ENCODE measurements around the gene AIP.
A peak's percentile ranks its signal among the peaks of the same experiment; 100 is the strongest.
"Not testable (repeated sequence)": the region's sequence is repeated elsewhere in the genome, so short reads cannot be mapped to it uniquely, and the experiment has no call there.

AIP gene

DNA sequence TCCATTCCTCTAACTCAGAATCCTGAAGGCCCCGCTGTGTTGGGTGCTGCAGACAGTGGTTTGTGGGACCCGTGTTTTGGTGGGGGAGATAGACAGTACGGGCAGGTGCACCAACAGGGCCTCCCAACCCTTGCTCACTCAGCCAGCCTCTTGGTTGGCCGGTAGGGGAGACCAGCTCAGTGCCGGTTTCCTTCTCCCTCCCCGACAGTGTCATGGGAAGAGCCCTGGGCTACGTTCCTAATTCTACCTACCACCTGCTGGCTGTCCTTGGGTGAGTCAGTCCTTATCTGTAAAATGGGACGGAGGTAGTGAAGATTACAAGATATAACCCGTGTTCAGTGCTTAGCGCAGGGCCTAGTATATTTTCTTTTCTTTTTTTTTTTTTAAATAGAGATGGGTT is 19.6 kb upstream of the AIP start:
- Histone ChIP-seq H3K4me1 (ENCODE audit: control insufficient read depth in 1 of 2, insufficient read depth in 2 of 2, low read length in 2 of 2) (peaks cover 23 to 24% of the 10 kb centered on the region in 2 donors), H3K27me3 (ENCODE audit: control insufficient read depth in 1 of 2, insufficient read depth in 2 of 2, low read length in 2 of 2) (no peaks in the 10 kb centered on the region), H3K36me3 (ENCODE audit: control insufficient read depth in 1 of 2, insufficient read depth in 2 of 2, low read length in 2 of 2) (peaks cover 0 to 3% of the 10 kb centered on the region in 2 donors), H3K9me3 (ENCODE audit: control insufficient read depth in 1 of 2, low read length in 2 of 2) (no peaks in the 10 kb centered on the region), H3K27ac (ENCODE audit: low read depth, low read length) (no peak overlapping the region), H3K9ac (ENCODE audit: low read depth in 1 of 2, low read length in 2 of 2) (no peak overlapping the region), H3K4me3 (ENCODE audit: low read depth in 1 of 2, low read length in 2 of 2) (no peak overlapping the region)

GRCh38 chr11:67463680-67464410 is 19.0 kb upstream of the AIP start:
- peak overlapping the region; percentile 80 to 96 for H3K9ac ChIP-seq (ENCODE audit: low read depth in 1 of 2, low read length in 2 of 2)
- peak overlapping the region; percentile 89 for H3K27ac ChIP-seq (ENCODE audit: low read depth, low read length)
- H3K9me3 ChIP-seq (ENCODE audit: control insufficient read depth in 1 of 2, low read length in 2 of 2): no peaks in the 10 kb centered on the region
- peak overlapping the region; percentile 63 to 66 for H3K4me3 ChIP-seq (ENCODE audit: low read depth in 1 of 2, low read length in 2 of 2)
- H3K4me1 ChIP-seq (ENCODE audit: control insufficient read depth in 1 of 2, insufficient read depth in 2 of 2, low read length in 2 of 2): peaks cover 26 to 27% of the 10 kb centered on the region in 2 donors
- H3K27me3 ChIP-seq (ENCODE audit: control insufficient read depth in 1 of 2, insufficient read depth in 2 of 2, low read length in 2 of 2): no peaks in the 10 kb centered on the region
- H3K36me3 ChIP-seq (ENCODE audit: control insufficient read depth in 1 of 2, insufficient read depth in 2 of 2, low read length in 2 of 2): peaks cover 0 to 3% of the 10 kb centered on the region in 2 donors

DNA sequence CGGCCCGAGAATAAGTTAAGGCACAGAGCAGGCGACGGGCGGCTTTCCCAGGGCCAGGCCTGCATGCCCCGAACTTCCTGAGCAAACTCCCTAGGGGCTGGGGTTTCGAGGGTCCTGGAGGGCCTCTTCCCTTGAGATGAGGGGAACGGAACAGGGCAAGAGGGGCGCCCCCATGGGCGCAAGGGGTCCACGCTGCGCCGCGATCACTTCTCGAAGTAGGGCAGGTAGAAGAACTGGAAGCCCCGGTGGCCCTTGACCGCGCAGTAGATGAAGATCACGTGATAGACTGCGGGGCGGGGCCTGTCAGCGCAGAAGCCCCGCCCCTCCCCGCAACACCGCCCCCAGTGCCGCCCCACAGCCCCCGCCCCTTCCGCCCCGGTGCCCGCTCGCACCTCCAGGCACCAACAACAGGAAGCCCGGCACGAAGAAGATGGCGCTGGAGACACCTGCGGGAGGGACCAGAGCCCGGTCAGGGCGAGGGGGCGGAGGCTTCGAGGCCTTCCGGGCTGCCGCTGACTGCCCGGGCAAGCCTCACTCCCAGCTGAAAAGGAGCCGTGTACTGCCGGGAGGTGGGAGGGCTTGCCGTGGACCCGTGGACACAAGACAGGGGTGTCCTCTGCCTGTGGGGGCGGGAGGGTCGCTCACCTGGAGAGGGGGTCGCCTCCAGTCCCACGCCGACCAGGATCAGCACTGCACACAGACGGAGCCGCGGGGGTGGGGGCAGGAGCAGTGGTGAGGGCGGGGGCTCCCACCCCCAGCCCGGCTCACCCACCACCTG is 18.2 kb upstream of the AIP start:
- Histone ChIP-seq H3K9ac (ENCODE audit: low read depth in 1 of 2, low read length in 2 of 2) (peak overlapping the region; percentile 80 to 96), H3K4me1 (ENCODE audit: control insufficient read depth in 1 of 2, insufficient read depth in 2 of 2, low read length in 2 of 2) (peaks cover 26 to 29% of the 10 kb centered on the region in 2 donors)

DNA sequence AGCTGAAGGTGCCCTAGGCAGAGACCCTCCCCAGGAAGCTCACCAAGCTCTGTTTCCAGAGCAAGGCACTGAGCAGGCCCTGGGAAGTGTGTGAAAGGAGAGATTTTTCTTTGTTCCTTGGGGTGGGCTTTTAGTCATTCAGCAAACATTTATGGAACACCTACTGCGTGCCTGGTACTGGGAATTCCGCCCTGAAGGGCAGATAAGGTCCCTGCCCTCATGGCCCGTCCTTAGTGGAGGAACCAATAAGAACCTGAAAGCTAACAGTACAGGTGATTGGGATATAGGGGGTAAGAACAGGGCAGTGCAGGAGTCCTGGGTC is 17.7 kb upstream of the AIP start:
- H3K4me3 ChIP-seq (ENCODE audit: low read depth in 1 of 2, low read length in 2 of 2): peak overlapping the region; percentile 69 to 88
- H3K9ac ChIP-seq (ENCODE audit: low read depth in 1 of 2, low read length in 2 of 2): peak overlapping the region; percentile 65 to 96
- H3K36me3 ChIP-seq (ENCODE audit: control insufficient read depth in 1 of 2, insufficient read depth in 2 of 2, low read length in 2 of 2): peaks cover 0 to 3% of the 10 kb centered on the region in 2 donors
- no peaks in the 10 kb centered on the region for H3K9me3 ChIP-seq (ENCODE audit: control insufficient read depth in 1 of 2, low read length in 2 of 2)
- peak overlapping the region; percentile 95 for H3K27ac ChIP-seq (ENCODE audit: low read depth, low read length)
- no peaks in the 10 kb centered on the region for H3K27me3 ChIP-seq (ENCODE audit: control insufficient read depth in 1 of 2, insufficient read depth in 2 of 2, low read length in 2 of 2)
- peaks cover 26 to 30% of the 10 kb centered on the region in 2 donors for H3K4me1 ChIP-seq (ENCODE audit: control insufficient read depth in 1 of 2, insufficient read depth in 2 of 2, low read length in 2 of 2)

More for the DNA sequence above, 18.2 kb upstream of the AIP start:
- peak overlapping the region; percentile 69 to 88 for H3K4me3 ChIP-seq (ENCODE audit: low read depth in 1 of 2, low read length in 2 of 2)
- no peaks in the 10 kb centered on the region for H3K9me3 ChIP-seq (ENCODE audit: control insufficient read depth in 1 of 2, low read length in 2 of 2)
- H3K27ac ChIP-seq (ENCODE audit: low read depth, low read length): peak overlapping the region; percentile 95
- no peaks in the 10 kb centered on the region for H3K27me3 ChIP-seq (ENCODE audit: control insufficient read depth in 1 of 2, insufficient read depth in 2 of 2, low read length in 2 of 2)
- peaks cover 0 to 3% of the 10 kb centered on the region in 2 donors for H3K36me3 ChIP-seq (ENCODE audit: control insufficient read depth in 1 of 2, insufficient read depth in 2 of 2, low read length in 2 of 2)

DNA sequence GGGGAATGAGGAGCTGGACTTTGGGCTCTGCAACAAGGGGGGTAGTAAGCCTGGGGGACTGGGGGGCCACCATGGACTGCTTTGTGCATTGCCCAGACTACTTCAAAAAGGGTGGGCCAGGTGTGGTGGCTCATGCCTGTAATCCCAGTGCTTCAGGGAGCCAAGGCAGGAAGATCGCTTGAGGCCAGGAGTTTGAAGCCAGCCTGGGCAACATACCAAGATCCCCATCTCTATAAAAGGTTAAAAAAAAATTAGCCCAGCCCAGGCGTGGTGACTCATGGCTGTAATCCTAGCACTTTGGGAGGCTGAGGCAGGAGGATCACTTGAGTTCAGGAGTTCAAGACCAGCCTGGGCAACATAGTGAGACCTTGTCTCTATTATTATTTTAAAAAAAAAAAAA is 17.3 kb upstream of the AIP start:
- peak overlapping the region; percentile 69 to 88 for H3K4me3 ChIP-seq (ENCODE audit: low read depth in 1 of 2, low read length in 2 of 2)
- H3K27me3 ChIP-seq (ENCODE audit: control insufficient read depth in 1 of 2, insufficient read depth in 2 of 2, low read length in 2 of 2); H3K9me3 ChIP-seq (ENCODE audit: control insufficient read depth in 1 of 2, low read length in 2 of 2); H3K27ac ChIP-seq (ENCODE audit: low read depth, low read length); H3K36me3 ChIP-seq (ENCODE audit: control insufficient read depth in 1 of 2, insufficient read depth in 2 of 2, low read length in 2 of 2): not testable (repeated sequence)
- peak overlapping the region; percentile 65 to 96 for H3K9ac ChIP-seq (ENCODE audit: low read depth in 1 of 2, low read length in 2 of 2)
- H3K4me1 ChIP-seq (ENCODE audit: control insufficient read depth in 1 of 2, insufficient read depth in 2 of 2, low read length in 2 of 2): peaks cover 26 to 30% of the 10 kb centered on the region in 2 donors

DNA sequence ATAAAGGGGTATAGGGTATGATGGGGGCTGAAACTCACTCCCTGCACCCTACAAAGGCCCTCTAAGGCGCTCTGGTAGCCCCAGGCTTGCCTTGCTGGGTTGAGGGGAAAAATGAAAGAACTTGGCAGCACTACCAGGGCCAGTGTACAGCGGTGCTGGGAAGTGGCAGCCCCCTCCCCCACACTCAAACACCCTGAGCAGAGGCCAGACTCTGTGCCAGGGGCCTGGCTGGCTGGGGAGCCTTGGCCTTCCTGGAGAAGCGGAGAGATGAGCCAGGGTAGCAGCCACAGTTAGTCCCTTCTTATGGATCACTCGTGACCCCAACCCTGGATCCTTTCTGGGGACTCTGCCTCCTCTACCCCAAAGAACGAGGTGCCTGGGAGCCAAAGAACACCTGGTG is 16.5 kb upstream of the AIP start:
- H3K9me3 ChIP-seq (ENCODE audit: control insufficient read depth in 1 of 2, low read length in 2 of 2): no peaks in the 10 kb centered on the region
- H3K4me3 ChIP-seq (ENCODE audit: low read depth in 1 of 2, low read length in 2 of 2): no peak overlapping the region
- no peak overlapping the region for H3K27ac ChIP-seq (ENCODE audit: low read depth, low read length)
- peaks cover 26 to 30% of the 10 kb centered on the region in 2 donors for H3K4me1 ChIP-seq (ENCODE audit: control insufficient read depth in 1 of 2, insufficient read depth in 2 of 2, low read length in 2 of 2)
- H3K9ac ChIP-seq (ENCODE audit: low read depth in 1 of 2, low read length in 2 of 2): peak overlapping the region in 1 of 2 donors; percentile 78
- peaks cover 0 to 3% of the 10 kb centered on the region in 2 donors for H3K36me3 ChIP-seq (ENCODE audit: control insufficient read depth in 1 of 2, insufficient read depth in 2 of 2, low read length in 2 of 2)
- H3K27me3 ChIP-seq (ENCODE audit: control insufficient read depth in 1 of 2, insufficient read depth in 2 of 2, low read length in 2 of 2): no peaks in the 10 kb centered on the region

DNA sequence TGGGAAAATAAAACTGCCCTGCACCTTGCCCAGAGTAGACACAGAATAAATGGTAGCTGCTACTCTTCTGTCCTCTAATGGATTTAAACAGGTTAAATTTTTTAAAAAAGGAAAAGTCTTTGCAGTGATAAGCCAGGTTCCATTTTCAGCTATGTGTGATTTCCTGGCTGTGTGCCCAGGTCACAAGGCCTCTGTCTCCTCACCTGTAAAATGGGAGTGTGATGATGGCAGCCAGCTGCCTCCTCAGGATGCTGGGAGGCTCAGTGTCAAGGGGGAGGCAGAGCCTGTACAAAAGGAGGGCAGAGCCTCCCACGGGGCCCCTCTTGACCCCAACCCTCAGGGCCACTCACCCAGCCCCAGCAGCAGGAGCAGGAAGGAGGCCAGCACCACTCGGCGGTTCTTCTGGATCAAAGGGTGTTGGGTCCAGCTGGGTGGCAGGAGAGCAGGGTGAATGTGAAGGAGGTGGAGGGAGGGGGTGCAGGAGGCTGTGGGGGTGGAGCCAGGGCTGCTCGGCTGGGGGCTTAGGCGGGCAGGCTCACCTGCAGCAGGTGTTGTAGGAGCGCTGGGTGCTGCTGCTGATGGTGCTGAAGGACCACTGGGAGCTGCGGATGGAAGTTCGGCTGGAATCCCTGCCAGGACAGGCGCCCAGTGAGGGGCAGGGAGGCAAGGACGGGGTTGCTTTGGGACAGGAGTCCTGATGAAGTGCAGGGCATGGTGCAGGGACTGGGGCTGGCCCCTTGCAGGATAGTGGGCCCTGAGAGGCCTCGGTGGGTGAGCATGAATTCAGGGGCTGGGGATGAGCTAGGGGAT is 15.7 kb upstream of the AIP start:
- no peaks in the 10 kb centered on the region for H3K9me3 ChIP-seq (ENCODE audit: control insufficient read depth in 1 of 2, low read length in 2 of 2)
- no peak overlapping the region for H3K27ac ChIP-seq (ENCODE audit: low read depth, low read length)
- H3K4me3 ChIP-seq (ENCODE audit: low read depth in 1 of 2, low read length in 2 of 2): peak overlapping the region in 1 of 2 donors; percentile 79
- H3K9ac ChIP-seq (ENCODE audit: low read depth in 1 of 2, low read length in 2 of 2): peak overlapping the region; percentile 78 to 80
- H3K36me3 ChIP-seq (ENCODE audit: control insufficient read depth in 1 of 2, insufficient read depth in 2 of 2, low read length in 2 of 2): peaks cover 0 to 3% of the 10 kb centered on the region in 2 donors
- no peaks in the 10 kb centered on the region for H3K27me3 ChIP-seq (ENCODE audit: control insufficient read depth in 1 of 2, insufficient read depth in 2 of 2, low read length in 2 of 2)
- H3K4me1 ChIP-seq (ENCODE audit: control insufficient read depth in 1 of 2, insufficient read depth in 2 of 2, low read length in 2 of 2): peaks cover 26 to 30% of the 10 kb centered on the region in 2 donors

DNA sequence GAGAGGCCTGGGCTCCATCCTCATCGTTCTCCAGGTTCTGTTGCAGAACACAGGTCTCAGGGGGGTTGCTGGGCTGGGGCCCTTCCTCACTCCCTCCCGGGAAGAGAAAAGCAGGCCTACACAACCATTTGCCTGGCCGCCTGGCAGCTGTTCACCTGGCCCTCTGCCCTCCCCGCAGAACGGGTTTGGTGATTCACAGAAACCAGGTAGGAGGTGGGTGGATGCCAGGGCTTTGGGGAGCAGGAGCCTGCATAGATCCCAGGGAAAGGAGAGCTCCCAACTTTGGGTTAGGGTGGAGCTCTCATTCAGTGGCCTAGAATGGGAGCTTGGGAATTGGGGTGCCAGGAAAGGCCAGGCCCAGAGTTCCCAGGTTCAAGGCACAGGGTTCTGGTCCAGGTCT is 14.8 kb upstream of the AIP start:
- peaks cover 0 to 3% of the 10 kb centered on the region in 2 donors for H3K36me3 ChIP-seq (ENCODE audit: control insufficient read depth in 1 of 2, insufficient read depth in 2 of 2, low read length in 2 of 2)
- H3K4me1 ChIP-seq (ENCODE audit: control insufficient read depth in 1 of 2, insufficient read depth in 2 of 2, low read length in 2 of 2): peaks cover 26 to 30% of the 10 kb centered on the region in 2 donors
- H3K9ac ChIP-seq (ENCODE audit: low read depth in 1 of 2, low read length in 2 of 2): peak overlapping the region; percentile 78 to 80
- H3K9me3 ChIP-seq (ENCODE audit: control insufficient read depth in 1 of 2, low read length in 2 of 2): no peaks in the 10 kb centered on the region
- no peaks in the 10 kb centered on the region for H3K27me3 ChIP-seq (ENCODE audit: control insufficient read depth in 1 of 2, insufficient read depth in 2 of 2, low read length in 2 of 2)
- peak overlapping the region; percentile 79 to 84 for H3K4me3 ChIP-seq (ENCODE audit: low read depth in 1 of 2, low read length in 2 of 2)
- peak overlapping the region; percentile 77 for H3K27ac ChIP-seq (ENCODE audit: low read depth, low read length)

DNA sequence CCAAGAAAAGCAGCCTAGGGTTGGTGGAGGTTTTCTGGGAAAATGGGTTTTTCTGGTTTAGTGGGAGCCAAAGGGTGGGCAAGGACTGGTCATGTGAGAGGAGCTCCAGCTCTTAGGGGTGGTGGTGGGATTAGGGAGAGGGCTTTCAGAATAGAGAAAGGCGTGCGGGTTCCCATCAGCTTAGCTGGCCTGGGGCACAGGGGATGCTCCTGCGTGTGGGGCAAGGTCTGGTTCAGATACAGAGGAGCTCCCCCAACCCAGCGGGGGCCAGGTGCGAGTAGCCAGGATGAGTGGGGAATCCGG is 14.4 kb upstream of the AIP start:
- Histone ChIP-seq H3K36me3 (ENCODE audit: control insufficient read depth in 1 of 2, insufficient read depth in 2 of 2, low read length in 2 of 2) (peaks cover 0 to 3% of the 10 kb centered on the region in 2 donors), H3K4me3 (ENCODE audit: low read depth in 1 of 2, low read length in 2 of 2) (peak overlapping the region; percentile 79 to 84), H3K27ac (ENCODE audit: low read depth, low read length) (peak overlapping the region; percentile 77), H3K27me3 (ENCODE audit: control insufficient read depth in 1 of 2, insufficient read depth in 2 of 2, low read length in 2 of 2) (no peaks in the 10 kb centered on the region), H3K4me1 (ENCODE audit: control insufficient read depth in 1 of 2, insufficient read depth in 2 of 2, low read length in 2 of 2) (peaks cover 23 to 30% of the 10 kb centered on the region in 2 donors), H3K9me3 (ENCODE audit: control insufficient read depth in 1 of 2, low read length in 2 of 2) (no peaks in the 10 kb centered on the region), H3K9ac (ENCODE audit: low read depth in 1 of 2, low read length in 2 of 2) (peak overlapping the region; percentile 78 to 80)
